Gastrocnemius medialis (tissue), 4 donors: Measurements from ENCODE around the gene MIPEP. TPM values are rescaled to one million over a fixed set of nuclear protein-coding genes. Genes with fewer than 3 reads are reported as not detected.

ENCODE experiments used
- ATAC-seq, 2 donors: fragments of 150-250 bp; one replicate each; pipeline ENCODE4 v1.9.1; 2016
- DNase-seq, 2 donors: peaks; one replicate each; pipeline ENCODE4 v3.0.0-alpha.2; 2019
- H3K27ac ChIP-seq, 4 donors: fragments of 200-600 bp; sonication (generic); 1 replicate in 1 of 4; 2 replicates in 3 of 4; pipeline ENCODE4 v1.5.1; 2016 to 2018; ENCODE audit warnings: mild to moderate bottlenecking in 2 of 4, moderate library complexity in 1 of 4
- H3K27me3 ChIP-seq, 3 donors: fragments of 200-600 bp; sonication (generic) in 2 of 3; 1 replicate in 1 of 3; 2 replicates in 2 of 3; pipeline versions ENCODE4 v1.5.1 to v1.6.0; 2016 to 2019; ENCODE audit warnings: mild to moderate bottlenecking in 1 of 3, moderate library complexity in 1 of 3
- H3K36me3 ChIP-seq, 2 donors: fragments of 200-600 bp; sonication (generic) in 1 of 2; one replicate each; pipeline ENCODE4 v1.5.1; 2017 to 2018
- H3K4me1 ChIP-seq, 2 donors: fragments of 200-600 bp; sonication (generic) in 1 of 2; one replicate each; pipeline ENCODE4 v1.5.1; 2016 to 2017; ENCODE audit warnings: mild to moderate bottlenecking in 2 of 2
- H3K4me3 ChIP-seq, 4 donors: fragments of 200-600 bp; sonication (generic) in 3 of 4; 1 replicate in 1 of 4; 2 replicates in 3 of 4; pipeline ENCODE4 v1.5.1; 2016 to 2019; ENCODE audit warnings: mild to moderate bottlenecking in 2 of 4
- H3K9me3 ChIP-seq, 3 donors: fragments of 200-600 bp; sonication (generic) in 2 of 3; 1 replicate in 1 of 3; 2 replicates in 2 of 3; pipeline ENCODE4 v1.5.1; 2016 to 2019
- POLR2A ChIP-seq, 2 donors: fragments of 450-650 bp; IDR thresholded peaks; one replicate each; pipeline ENCODE4 v1.6.1; 2017; ENCODE audit warnings: antibody characterized with exemption in 2 of 2, mild to moderate bottlenecking in 2 of 2, moderate library complexity in 2 of 2
- in situ Hi-C, 4 donors: fragments of 200-750 bp; cut with MboI; loops; one replicate each; pipeline versions ENCODE4 v1.15.0 to v1.8.0; 2017; ENCODE audit warnings: low sequenced_read_pairs in 4 of 4
- intact Hi-C: fragments of 100-400 bp; cut with DNase I; formaldehyde crosslinking; loops from one replicate; pipeline ENCODE4 v1.15.1; 2023; ENCODE audit warnings: low total_unique reads
- total RNA-seq, 4 donors: library from RNA; depleted of rRNA; stranded (reverse); fragments of >200 nt; gene quantifications; one replicate each; pipeline versions ENCODE4 v1.1.0 to v1.2.3, GENCODE V29; 2016
- TF ChIP-seq, protein P1 (sequence below), 5 experiments: fragments of 450-650 bp in 3 of 5; fragments of 200-600 bp in 2 of 5; sonication (generic) in 2 of 5; IDR thresholded peaks in 4 of 5; conservative IDR thresholded peaks in 1 of 5; 1 replicate in 4 of 5; 2 replicates in 1 of 5; pipeline ENCODE4 v1.5.1; 2016 to 2019; ENCODE audit warnings: antibody characterized with exemption in 5 of 5, mild to moderate bottlenecking in 3 of 5, moderate library complexity in 3 of 5

MIPEP gene
- total RNA-seq, 4 donors from 2014 or later, result 9.2 to 23.1 (median 14.0) TPM

DNA sequence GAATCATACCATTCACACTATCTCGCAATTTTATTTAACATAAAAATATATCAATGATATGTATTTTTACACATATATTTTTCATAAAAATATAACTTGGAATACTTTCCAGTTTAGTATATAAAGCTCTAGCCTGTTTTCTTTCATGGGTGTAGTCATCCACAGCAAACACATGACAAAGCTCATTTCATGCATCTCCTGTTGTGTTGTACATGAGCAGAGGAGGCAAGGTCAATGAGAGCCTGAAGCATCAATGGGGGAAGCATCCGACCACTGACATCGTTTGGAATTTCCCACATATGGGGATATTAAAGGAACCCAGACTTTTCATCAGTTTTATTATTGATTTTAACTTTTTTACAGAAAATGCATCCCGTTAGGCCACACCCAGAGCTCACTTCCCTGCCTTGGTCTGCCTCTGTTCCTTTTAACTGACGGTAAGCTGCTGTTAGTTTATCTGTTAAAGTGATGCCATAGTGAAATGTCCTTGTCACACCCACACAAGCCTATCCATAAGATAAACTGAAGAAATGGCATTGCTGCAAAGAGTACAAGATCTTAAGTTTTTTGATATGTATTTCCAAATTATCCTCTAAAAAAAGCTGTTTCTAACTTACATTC lies 44.0 kb downstream of the MIPEP start:
- Histone ChIP-seq H3K4me1 (peaks cover 0 to 5% of the 10 kb centered on the region in 2 donors), H3K9me3 (no peaks in the 10 kb centered on the region), H3K27ac (no peak overlapping the region), H3K4me3 (no peak overlapping the region), H3K36me3 (no peaks in the 10 kb centered on the region), H3K27me3 (no peaks in the 10 kb centered on the region)
- DNase-seq (no peak), ATAC-seq (no peak)
- in situ Hi-C loops (no loop called here), intact Hi-C loops (no loop called here)
- TF ChIP-seq POLR2A (IDR thresholded peaks at IDR 0.05), result no peak
- TF ChIP-seq, protein P1, sequence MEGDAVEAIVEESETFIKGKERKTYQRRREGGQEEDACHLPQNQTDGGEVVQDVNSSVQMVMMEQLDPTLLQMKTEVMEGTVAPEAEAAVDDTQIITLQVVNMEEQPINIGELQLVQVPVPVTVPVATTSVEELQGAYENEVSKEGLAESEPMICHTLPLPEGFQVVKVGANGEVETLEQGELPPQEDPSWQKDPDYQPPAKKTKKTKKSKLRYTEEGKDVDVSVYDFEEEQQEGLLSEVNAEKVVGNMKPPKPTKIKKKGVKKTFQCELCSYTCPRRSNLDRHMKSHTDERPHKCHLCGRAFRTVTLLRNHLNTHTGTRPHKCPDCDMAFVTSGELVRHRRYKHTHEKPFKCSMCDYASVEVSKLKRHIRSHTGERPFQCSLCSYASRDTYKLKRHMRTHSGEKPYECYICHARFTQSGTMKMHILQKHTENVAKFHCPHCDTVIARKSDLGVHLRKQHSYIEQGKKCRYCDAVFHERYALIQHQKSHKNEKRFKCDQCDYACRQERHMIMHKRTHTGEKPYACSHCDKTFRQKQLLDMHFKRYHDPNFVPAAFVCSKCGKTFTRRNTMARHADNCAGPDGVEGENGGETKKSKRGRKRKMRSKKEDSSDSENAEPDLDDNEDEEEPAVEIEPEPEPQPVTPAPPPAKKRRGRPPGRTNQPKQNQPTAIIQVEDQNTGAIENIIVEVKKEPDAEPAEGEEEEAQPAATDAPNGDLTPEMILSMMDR (IDR thresholded peaks at IDR 0.05 in 4 of 5, conservative IDR thresholded peaks at IDR 0.05 in 1 of 5), result no peak

DNA sequence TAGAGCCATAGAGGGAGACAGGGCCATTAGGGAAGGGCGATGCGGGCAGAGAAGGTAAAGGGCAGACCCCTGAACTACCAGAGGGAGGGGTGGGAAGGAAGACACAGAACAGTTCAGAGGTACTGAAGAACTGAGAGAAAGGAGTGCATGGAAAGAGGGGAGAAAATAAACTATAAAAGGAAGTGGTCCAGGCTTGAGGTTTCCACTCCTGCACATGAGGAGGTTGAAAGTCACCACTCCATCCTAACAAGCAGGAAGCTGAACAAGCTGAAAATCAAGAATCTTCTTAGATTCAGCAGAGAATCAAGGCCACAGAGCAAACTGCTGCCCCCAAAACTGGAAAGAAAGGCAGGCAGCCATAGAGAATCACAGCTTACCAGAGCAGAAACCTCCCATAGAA lies 45.1 kb downstream of the MIPEP start:
- Histone ChIP-seq H3K4me3 (no peak overlapping the region), H3K27me3 (no peaks in the 10 kb centered on the region), H3K36me3 (no peaks in the 10 kb centered on the region), H3K9me3 (no peaks in the 10 kb centered on the region), H3K27ac (no peak overlapping the region), H3K4me1 (peaks cover under 1 to 6% of the 10 kb centered on the region in 2 donors)
- DNase-seq, result no peak
- in situ Hi-C loops, result no loop called here
- ATAC-seq, result no peak
- intact Hi-C loops, result no loop called here
- TF ChIP-seq, protein P1 (IDR thresholded peaks at IDR 0.05 in 4 of 5, conservative IDR thresholded peaks at IDR 0.05 in 1 of 5), result no peak

DNA sequence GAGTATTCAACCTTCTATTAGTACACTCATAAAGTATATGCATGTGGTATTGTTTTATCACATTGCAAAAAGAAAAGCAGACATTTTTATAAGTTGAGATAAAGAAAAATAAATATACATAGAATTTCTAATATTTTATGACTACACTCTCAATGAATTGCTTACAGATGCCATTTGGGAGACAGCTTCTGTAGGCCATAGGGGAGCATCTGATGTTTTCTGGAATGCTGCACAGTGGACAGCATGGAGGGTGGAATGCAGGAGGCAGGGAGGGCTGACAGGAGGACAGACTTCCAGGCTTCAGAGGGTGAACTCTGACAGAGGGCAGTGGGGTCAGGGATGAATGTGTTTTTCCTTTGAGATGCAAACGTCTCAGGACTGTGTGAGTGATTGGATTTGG lies 45.8 kb downstream of the MIPEP start:
- H3K9me3 ChIP-seq, result no peaks in the 10 kb centered on the region
- no peak overlapping the region for H3K27ac ChIP-seq
- no peak for ATAC-seq
- intact Hi-C loops (no loop called here), in situ Hi-C loops (no loop called here)
- H3K4me3 ChIP-seq, result no peak overlapping the region
- peaks cover 7 to 11% of the 10 kb centered on the region in 2 donors for H3K4me1 ChIP-seq
- TF ChIP-seq POLR2A (IDR thresholded peaks at IDR 0.05), result no peak
- TF ChIP-seq, protein P1 (IDR thresholded peaks at IDR 0.05 in 4 of 5, conservative IDR thresholded peaks at IDR 0.05 in 1 of 5), result no peak
- DNase-seq, result no peak
- H3K36me3 ChIP-seq, result no peaks in the 10 kb centered on the region
- H3K27me3 ChIP-seq, result no peaks in the 10 kb centered on the region

DNA sequence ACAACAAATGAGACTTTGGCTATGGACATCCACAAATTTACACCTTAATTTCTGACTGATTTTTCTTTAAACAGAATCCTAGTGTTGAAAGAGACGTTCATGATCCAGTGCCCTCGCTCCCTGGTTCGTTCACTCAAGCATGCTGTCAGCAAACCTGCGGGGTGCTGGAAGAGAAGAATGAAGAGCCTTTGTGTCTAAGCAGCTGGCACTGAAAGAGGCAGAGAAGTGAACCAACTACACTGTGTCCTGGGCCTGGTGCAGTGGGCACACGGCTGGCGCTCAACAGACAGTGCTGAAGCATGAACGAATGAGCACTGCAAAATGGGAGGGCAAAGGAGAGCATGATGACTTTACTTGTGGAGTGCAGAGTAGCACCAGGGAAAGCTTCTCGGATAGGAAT lies 46.8 kb downstream of the MIPEP start:
- ATAC-seq, result no peak
- no peak overlapping the region for H3K4me3 ChIP-seq
- peaks cover 0 to under 1% of the 10 kb centered on the region in 2 donors for H3K36me3 ChIP-seq
- H3K27me3 ChIP-seq, result no peaks in the 10 kb centered on the region
- in situ Hi-C loops (no loop called here), intact Hi-C loops (no loop called here)
- H3K9me3 ChIP-seq, result no peaks in the 10 kb centered on the region
- H3K4me1 ChIP-seq, result peaks cover 6 to 9% of the 10 kb centered on the region in 2 donors
- H3K27ac ChIP-seq, result no peak overlapping the region
- no peak for DNase-seq
- TF ChIP-seq, protein P1 (IDR thresholded peaks at IDR 0.05 in 4 of 5, conservative IDR thresholded peaks at IDR 0.05 in 1 of 5), result no peak
- no peak for TF ChIP-seq POLR2A (IDR thresholded peaks at IDR 0.05)
